ENCODE data around the gene LPAR6.
"Not testable (repeated sequence)": the region's sequence is repeated elsewhere in the genome, so short reads cannot be mapped to it uniquely, and the experiment has no call there.

Gene LPAR6

DNA sequence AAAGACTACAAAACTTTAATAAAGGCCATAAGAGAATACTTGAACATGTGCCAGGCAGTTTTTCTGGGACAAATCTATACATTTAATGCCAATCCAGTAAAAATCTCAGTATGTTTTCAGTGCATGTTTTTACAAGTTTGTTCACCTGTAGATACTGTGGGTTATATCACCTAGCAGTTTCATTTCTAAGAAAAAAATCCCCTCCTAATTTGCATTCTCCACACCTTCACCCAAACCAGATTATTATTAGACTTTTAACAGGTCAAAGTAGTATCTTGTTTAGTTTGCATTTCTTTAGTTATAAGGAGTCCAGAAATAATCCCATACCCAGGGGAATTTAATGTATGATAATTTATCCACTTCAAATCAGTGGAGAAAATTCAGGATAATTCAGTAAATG is 17.0 kb upstream of the LPAR6 start:
- Histone ChIP-seq H3K36me3 (ENCODE audit: insufficient read depth, insufficient read length, low read length) (no peaks in the 10 kb centered on the region), H3K9ac (ENCODE audit: insufficient read length, low read depth) (no peak overlapping the region), H3K27me3 (ENCODE audit: insufficient read depth, insufficient read length) (no peaks in the 10 kb centered on the region), H3K4me3 (ENCODE audit: insufficient read length, low read depth) (no peak overlapping the region), H3K4me1 (ENCODE audit: insufficient read depth, insufficient read length) (no peaks in the 10 kb centered on the region), H3K9me3 (ENCODE audit: insufficient read depth, low read length) (no peaks in the 10 kb centered on the region)
- DNase-seq (ENCODE audit: low read depth, low spot score), result no peak
- TF ChIP-seq SUZ12 (IDR thresholded peaks at IDR 0.05; ENCODE audit: extremely low read depth, insufficient read depth, insufficient read length) (no peak), YY1 (IDR thresholded peaks at IDR 0.05; ENCODE audit: insufficient read depth, insufficient read length) (no peak), ZNF274 (IDR thresholded peaks at IDR 0.05; ENCODE audit: low read depth, low read length) (no peak)

- H3K9ac ChIP-seq (ENCODE audit: insufficient read length, low read depth), result no peak overlapping the region
- DNase-seq (ENCODE audit: low read depth, low spot score), result no peak
- no peak overlapping the region for H3K4me3 ChIP-seq (ENCODE audit: insufficient read length, low read depth)
- no peak for TF ChIP-seq SUZ12 (IDR thresholded peaks at IDR 0.05; ENCODE audit: extremely low read depth, insufficient read depth, insufficient read length)
- TF ChIP-seq YY1 (IDR thresholded peaks at IDR 0.05; ENCODE audit: insufficient read depth, insufficient read length), result no peak
- TF ChIP-seq ZNF274 (IDR thresholded peaks at IDR 0.05; ENCODE audit: low read depth, low read length), result no peak
- no peaks in the 10 kb centered on the region for H3K27me3 ChIP-seq (ENCODE audit: insufficient read depth, insufficient read length)
- no peaks in the 10 kb centered on the region for H3K36me3 ChIP-seq (ENCODE audit: insufficient read depth, insufficient read length, low read length)
- no peaks in the 10 kb centered on the region for H3K9me3 ChIP-seq (ENCODE audit: insufficient read depth, low read length)
- no peaks in the 10 kb centered on the region for H3K4me1 ChIP-seq (ENCODE audit: insufficient read depth, insufficient read length)
Observed at GRCh38 chr13:48429036-48429435, 16.1 kb upstream of the LPAR6 start.

GRCh38 chr13:48426755-48427298 is 13.9 kb upstream of the LPAR6 start:
- not testable (repeated sequence) for H3K9me3 ChIP-seq (ENCODE audit: insufficient read depth, low read length); H3K9ac ChIP-seq (ENCODE audit: insufficient read length, low read depth); H3K27me3 ChIP-seq (ENCODE audit: insufficient read depth, insufficient read length); H3K36me3 ChIP-seq (ENCODE audit: insufficient read depth, insufficient read length, low read length); H3K4me3 ChIP-seq (ENCODE audit: insufficient read length, low read depth); DNase-seq (ENCODE audit: low read depth, low spot score); H3K4me1 ChIP-seq (ENCODE audit: insufficient read depth, insufficient read length)

GRCh38 chr13:48426052-48426451 is 13.1 kb upstream of the LPAR6 start:
- no peak overlapping the region for H3K4me3 ChIP-seq (ENCODE audit: insufficient read length, low read depth)
- no peak overlapping the region for H3K9ac ChIP-seq (ENCODE audit: insufficient read length, low read depth)
- no peak for TF ChIP-seq SUZ12 (IDR thresholded peaks at IDR 0.05; ENCODE audit: extremely low read depth, insufficient read depth, insufficient read length)
- no peak for TF ChIP-seq YY1 (IDR thresholded peaks at IDR 0.05; ENCODE audit: insufficient read depth, insufficient read length)
- no peak for TF ChIP-seq ZNF274 (IDR thresholded peaks at IDR 0.05; ENCODE audit: low read depth, low read length)
- no peaks in the 10 kb centered on the region for H3K36me3 ChIP-seq (ENCODE audit: insufficient read depth, insufficient read length, low read length)
- no peaks in the 10 kb centered on the region for H3K4me1 ChIP-seq (ENCODE audit: insufficient read depth, insufficient read length)
- no peaks in the 10 kb centered on the region for H3K27me3 ChIP-seq (ENCODE audit: insufficient read depth, insufficient read length)
- no peaks in the 10 kb centered on the region for H3K9me3 ChIP-seq (ENCODE audit: insufficient read depth, low read length)
- no peak for DNase-seq (ENCODE audit: low read depth, low spot score)

GRCh38 chr13:48424212-48424611 is 11.3 kb upstream of the LPAR6 start:
- no peaks in the 10 kb centered on the region for H3K9me3 ChIP-seq (ENCODE audit: insufficient read depth, low read length)
- DNase-seq (ENCODE audit: low read depth, low spot score), result no peak
- no peaks in the 10 kb centered on the region for H3K27me3 ChIP-seq (ENCODE audit: insufficient read depth, insufficient read length)
- no peaks in the 10 kb centered on the region for H3K4me1 ChIP-seq (ENCODE audit: insufficient read depth, insufficient read length)
- H3K9ac ChIP-seq (ENCODE audit: insufficient read length, low read depth), result no peak overlapping the region
- no peaks in the 10 kb centered on the region for H3K36me3 ChIP-seq (ENCODE audit: insufficient read depth, insufficient read length, low read length)
- TF ChIP-seq SUZ12 (IDR thresholded peaks at IDR 0.05; ENCODE audit: extremely low read depth, insufficient read depth, insufficient read length), result no peak
- no peak overlapping the region for H3K4me3 ChIP-seq (ENCODE audit: insufficient read length, low read depth)

- H3K4me1 ChIP-seq (ENCODE audit: insufficient read depth, insufficient read length); H3K9me3 ChIP-seq (ENCODE audit: insufficient read depth, low read length); H3K9ac ChIP-seq (ENCODE audit: insufficient read length, low read depth); H3K27me3 ChIP-seq (ENCODE audit: insufficient read depth, insufficient read length); DNase-seq (ENCODE audit: low read depth, low spot score); H3K36me3 ChIP-seq (ENCODE audit: insufficient read depth, insufficient read length, low read length); H3K4me3 ChIP-seq (ENCODE audit: insufficient read length, low read depth): not testable (repeated sequence)
Observed at GRCh38 chr13:48422003-48422402, 9.1 kb upstream of the LPAR6 start.

GRCh38 chr13:48415516-48415915 is 2.6 kb upstream of the LPAR6 start:
- TF ChIP-seq YY1 (IDR thresholded peaks at IDR 0.05; ENCODE audit: insufficient read depth, insufficient read length), result no peak
- Histone ChIP-seq H3K4me1 (ENCODE audit: insufficient read depth, insufficient read length) (no peaks in the 10 kb centered on the region), H3K9ac (ENCODE audit: insufficient read length, low read depth) (no peak overlapping the region), H3K36me3 (ENCODE audit: insufficient read depth, insufficient read length, low read length) (no peaks in the 10 kb centered on the region), H3K9me3 (ENCODE audit: insufficient read depth, low read length) (no peaks in the 10 kb centered on the region), H3K4me3 (ENCODE audit: insufficient read length, low read depth) (no peak overlapping the region), H3K27me3 (ENCODE audit: insufficient read depth, insufficient read length) (no peaks in the 10 kb centered on the region)
- DNase-seq (ENCODE audit: low read depth, low spot score), result no peak

DNA sequence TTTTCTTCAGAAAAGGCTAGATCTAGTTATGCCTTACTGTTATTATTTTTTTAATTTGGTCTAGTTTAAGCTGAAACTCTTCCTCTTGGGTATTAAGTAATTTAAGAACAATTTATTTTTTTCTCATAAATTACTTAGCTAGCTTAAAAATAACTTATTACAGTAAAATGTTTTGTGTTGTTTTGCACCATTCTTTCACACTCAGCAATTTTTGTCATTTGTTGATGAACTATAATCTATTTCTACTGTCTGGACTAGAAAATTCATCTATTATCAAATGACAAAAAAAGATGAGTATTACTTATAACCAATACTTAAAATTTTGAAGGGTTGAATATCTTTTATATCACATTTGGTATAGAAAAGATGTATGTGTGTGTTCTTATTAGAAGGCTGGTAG is 1.6 kb upstream of the LPAR6 start:
- Histone ChIP-seq H3K27me3 (ENCODE audit: insufficient read depth, insufficient read length) (no peaks in the 10 kb centered on the region), H3K9ac (ENCODE audit: insufficient read length, low read depth) (no peak overlapping the region), H3K36me3 (ENCODE audit: insufficient read depth, insufficient read length, low read length) (no peaks in the 10 kb centered on the region), H3K4me3 (ENCODE audit: insufficient read length, low read depth) (no peak overlapping the region), H3K9me3 (ENCODE audit: insufficient read depth, low read length) (no peaks in the 10 kb centered on the region), H3K4me1 (ENCODE audit: insufficient read depth, insufficient read length) (no peaks in the 10 kb centered on the region)
- TF ChIP-seq ZNF274 (IDR thresholded peaks at IDR 0.05; ENCODE audit: low read depth, low read length) (no peak), SUZ12 (IDR thresholded peaks at IDR 0.05; ENCODE audit: extremely low read depth, insufficient read depth, insufficient read length) (no peak), YY1 (IDR thresholded peaks at IDR 0.05; ENCODE audit: insufficient read depth, insufficient read length) (no peak)
- DNase-seq (ENCODE audit: low read depth, low spot score), result no peak

Data from NT2/D1 (cell line).